ENCODE data around the gene SLC22A1.
"Not testable (repeated sequence)": the region's sequence is repeated elsewhere in the genome, so short reads cannot be mapped to it uniquely, and the experiment has no call there.

The SLC22A1 gene

GRCh38 chr6:160095146-160095845, 26.3 kb upstream of the SLC22A1 start:
- no peak for DNase-seq

- DNase-seq, result no peak
Measured at GRCh38 chr6:160101277-160102205, 20.1 kb upstream of the SLC22A1 start.

GRCh38 chr6:160102399-160102798, 19.2 kb upstream of the SLC22A1 start:
- no peak for DNase-seq

- DNase-seq, result no peak
Measured at GRCh38 chr6:160102956-160103824, 18.4 kb upstream of the SLC22A1 start.

- DNase-seq, result no peak
Measured at GRCh38 chr6:160103825-160104100, 17.9 kb upstream of the SLC22A1 start.

- DNase-seq, result no peak
Measured at GRCh38 chr6:160104821-160105517, 16.6 kb upstream of the SLC22A1 start.

- DNase-seq, result no peak
Measured at GRCh38 chr6:160106010-160106409, 15.6 kb upstream of the SLC22A1 start.

- no peak for DNase-seq
Measured at GRCh38 chr6:160106701-160107100, 14.9 kb upstream of the SLC22A1 start.

GRCh38 chr6:160108077-160108476, 13.5 kb upstream of the SLC22A1 start:
- no peak for DNase-seq

GRCh38 chr6:160110586-160111123, 11.0 kb upstream of the SLC22A1 start:
- no peak for DNase-seq

- no peak for DNase-seq
Measured at GRCh38 chr6:160111806-160112205, 9.8 kb upstream of the SLC22A1 start.

GRCh38 chr6:160112628-160113299, 8.9 kb upstream of the SLC22A1 start:
- no peak for DNase-seq

- not testable (repeated sequence) for DNase-seq
Measured at GRCh38 chr6:160114536-160114935, 7.1 kb upstream of the SLC22A1 start.

- no peak for DNase-seq
Measured at GRCh38 chr6:160115421-160115820, 6.2 kb upstream of the SLC22A1 start.

- DNase-seq, result no peak
Measured at GRCh38 chr6:160116411-160116810, 5.2 kb upstream of the SLC22A1 start.

GRCh38 chr6:160117137-160117536, 4.5 kb upstream of the SLC22A1 start:
- DNase-seq, result no peak

GRCh38 chr6:160118620-160119229, 2.9 kb upstream of the SLC22A1 start:
- DNase-seq, result no peak

GRCh38 chr6:160120087-160120486, 1.5 kb upstream of the SLC22A1 start:
- DNase-seq, result no peak

GRCh38 chr6:160121981-160122380, 366 bp downstream of the SLC22A1 start:
- DNase-seq, result no peak

GRCh38 chr6:160122744-160123143, 1.1 kb downstream of the SLC22A1 start:
- no peak for DNase-seq

GRCh38 chr6:160124007-160124406, 2.4 kb downstream of the SLC22A1 start:
- no peak for DNase-seq

All from activated CD8-positive, alpha-beta memory T cell treated with anti-CD3 and anti-CD28 coated beads, Interleukin-2, amount 50 U/mL, for 4 hours (primary cell).